Natural killer cell (primary cell): ENCODE data around the gene FHIT. TPM values are rescaled to one million over a fixed set of nuclear protein-coding genes. Genes with fewer than 3 reads are reported as not detected.
A peak's percentile ranks its signal among the peaks of the same experiment; 100 is the strongest.

Experiments used
- ATAC-seq, 3 donors: fragments of 150-1000 bp in 2 of 3; fragments of 200-7000 bp in 1 of 3; cut with Tn5 transposase; 1 replicate in 1 of 3; 2 replicates in 2 of 3; pipeline ENCODE4 v1.10.0; 2021; ENCODE audit warnings: mild to moderate bottlenecking in 2 of 3, moderate library complexity in 2 of 3
- DNase-seq, 2 donors: peaks; one replicate each; pipeline versions ENCODE4 v3.0.0 to v3.0.0-alpha.2; 2013 to 2021; ENCODE audit warnings: mixed read lengths in 1 of 2
- H3K27ac ChIP-seq: one replicate; pipeline ENCODE4 v1.5.1; 2013; ENCODE audit warnings: mild to moderate bottlenecking, low read length
- H3K27me3 ChIP-seq: one replicate; pipeline ENCODE4 v1.6.1; 2013; ENCODE audit warnings: low read length; ENCODE audit not compliant: control insufficient read depth, insufficient read depth
- H3K36me3 ChIP-seq: one replicate; pipeline ENCODE4 v1.6.1; 2013; ENCODE audit warnings: low read length; ENCODE audit not compliant: control insufficient read depth, insufficient read depth
- H3K4me1 ChIP-seq: one replicate; pipeline ENCODE4 v1.6.1; 2013; ENCODE audit warnings: low read length; ENCODE audit not compliant: control insufficient read depth, insufficient read depth
- H3K4me3 ChIP-seq: one replicate; pipeline ENCODE4 v1.5.1; 2013; ENCODE audit warnings: low read length
- H3K9me3 ChIP-seq: one replicate; pipeline ENCODE4 v1.6.1; 2013; ENCODE audit warnings: low read length; ENCODE audit not compliant: control insufficient read depth, insufficient read depth
- H3K27ac Mint-ChIP-seq, 2 donors: one replicate each; pipeline ENCODE4 v1.8.0; 2022; ENCODE audit warnings: mild to moderate bottlenecking in 2 of 2, mixed read lengths in 2 of 2, moderate library complexity in 1 of 2
- H3K27me3 Mint-ChIP-seq, 2 donors: one replicate each; pipeline ENCODE4 v1.8.0; 2022; ENCODE audit warnings: low read depth in 2 of 2, mixed read lengths in 2 of 2
- H3K36me3 Mint-ChIP-seq: one replicate; pipeline ENCODE4 v1.8.0; 2022; ENCODE audit warnings: mixed read lengths
- H3K4me1 Mint-ChIP-seq, 2 donors: one replicate each; pipeline ENCODE4 v1.8.0; 2022; ENCODE audit warnings: mixed read lengths in 2 of 2
- H3K4me3 Mint-ChIP-seq: one replicate; pipeline ENCODE4 v1.8.0; 2022; ENCODE audit warnings: mild to moderate bottlenecking, moderate library complexity, mixed read lengths
- H3K9me3 Mint-ChIP-seq, 2 donors: one replicate each; pipeline ENCODE4 v1.8.0; 2022; ENCODE audit warnings: mixed read lengths in 2 of 2
- WGBS: methylation state at CpG from one replicate; pipeline ENCODE4 v1.1.7; 2013; ENCODE audit warnings: missing lambda C conversion rate; ENCODE audit not compliant: insufficient coverage; 5-methylcytosine and 5-hydroxymethylcytosine counted together
- intact Hi-C: fragments of 100-400 bp; cut with micrococcal nuclease; formaldehyde crosslinking; loops from one replicate; pipeline ENCODE4 v1.14.2; 2022
- total RNA-seq, 4 donors: library from RNA; stranded (reverse); fragments of 120-200 nt in 1 of 4; gene quantifications; one replicate each; pipeline versions ENCODE4 v1.2.3 to v1.2.4, GENCODE V29; 2013 to 2022
- TF ChIP-seq, protein P1 (sequence below): fragments of 200-600 bp; IDR thresholded peaks from one replicate; pipeline ENCODE4 v1.8.0; 2022; ENCODE audit warnings: antibody characterized with exemption

The FHIT gene
- total RNA-seq, 3 donors from 2014 or later (not counting 1 experiment from before 2014, with no cell fraction given): 2.7 to 6.1 (median 3.3) TPM

DNA sequence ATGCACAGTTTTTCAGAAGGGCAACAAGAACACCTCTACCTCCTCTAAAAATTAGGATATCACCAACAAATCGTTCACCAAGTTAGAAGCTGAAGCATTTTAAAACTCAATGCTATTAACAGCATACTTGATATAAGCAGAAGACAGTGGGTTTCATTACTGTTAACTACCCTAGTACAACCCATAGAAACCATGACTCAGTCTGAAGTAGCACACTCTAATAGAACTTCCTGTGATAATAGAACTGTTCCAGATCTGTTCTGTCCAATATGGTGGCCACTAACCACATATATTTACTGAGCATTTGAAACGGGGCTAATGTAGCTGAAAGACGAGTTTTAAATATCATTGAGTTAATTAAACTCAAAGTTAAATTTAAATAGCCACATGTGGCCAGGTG, 1075.6 kb downstream of the FHIT start:
- Mint-ChIP-seq H3K9me3 (no peaks in the 10 kb centered on the region), H3K4me1 (peaks cover 6 to 8% of the 10 kb centered on the region in 2 donors), H3K27ac (no peak overlapping the region), H3K36me3 (no peaks in the 10 kb centered on the region), H3K4me3 (no peak overlapping the region), H3K27me3 (peaks cover 0 to 3% of the 10 kb centered on the region in 2 donors)
- Histone ChIP-seq H3K36me3 (no peaks in the 10 kb centered on the region), H3K9me3 (no peaks in the 10 kb centered on the region), H3K4me1 (no peaks in the 10 kb centered on the region), H3K27ac (no peak overlapping the region), H3K4me3 (no peak overlapping the region), H3K27me3 (no peaks in the 10 kb centered on the region)
- 88% methylated on average over 1 of the region's 3 CpGs for WGBS
- DNase-seq (no peak), ATAC-seq (peak in 2 of 3 donors; percentile 57 to 86)
- TF ChIP-seq, protein P1, sequence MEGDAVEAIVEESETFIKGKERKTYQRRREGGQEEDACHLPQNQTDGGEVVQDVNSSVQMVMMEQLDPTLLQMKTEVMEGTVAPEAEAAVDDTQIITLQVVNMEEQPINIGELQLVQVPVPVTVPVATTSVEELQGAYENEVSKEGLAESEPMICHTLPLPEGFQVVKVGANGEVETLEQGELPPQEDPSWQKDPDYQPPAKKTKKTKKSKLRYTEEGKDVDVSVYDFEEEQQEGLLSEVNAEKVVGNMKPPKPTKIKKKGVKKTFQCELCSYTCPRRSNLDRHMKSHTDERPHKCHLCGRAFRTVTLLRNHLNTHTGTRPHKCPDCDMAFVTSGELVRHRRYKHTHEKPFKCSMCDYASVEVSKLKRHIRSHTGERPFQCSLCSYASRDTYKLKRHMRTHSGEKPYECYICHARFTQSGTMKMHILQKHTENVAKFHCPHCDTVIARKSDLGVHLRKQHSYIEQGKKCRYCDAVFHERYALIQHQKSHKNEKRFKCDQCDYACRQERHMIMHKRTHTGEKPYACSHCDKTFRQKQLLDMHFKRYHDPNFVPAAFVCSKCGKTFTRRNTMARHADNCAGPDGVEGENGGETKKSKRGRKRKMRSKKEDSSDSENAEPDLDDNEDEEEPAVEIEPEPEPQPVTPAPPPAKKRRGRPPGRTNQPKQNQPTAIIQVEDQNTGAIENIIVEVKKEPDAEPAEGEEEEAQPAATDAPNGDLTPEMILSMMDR: no peak
- intact Hi-C loops: no loop called here

DNA sequence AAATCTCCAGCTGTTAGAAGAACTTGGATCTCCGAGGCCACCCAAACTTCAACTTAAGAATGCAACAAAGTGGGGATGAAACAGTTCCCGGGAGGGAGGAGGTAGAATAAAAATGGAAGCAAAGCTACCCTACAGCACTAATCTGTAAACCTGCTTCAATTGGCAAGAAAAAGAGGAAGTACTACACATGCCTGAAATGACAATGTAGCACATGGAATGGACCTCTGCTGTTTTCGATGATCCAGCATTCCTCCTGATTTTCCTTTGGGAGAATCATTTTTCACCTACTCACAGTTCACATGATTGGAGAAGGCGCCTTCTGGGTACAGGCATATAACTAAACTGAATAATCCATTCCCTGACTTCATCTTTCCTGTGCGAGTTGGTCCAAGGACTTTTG, 1081.5 kb downstream of the FHIT start:
- Histone ChIP-seq H3K27me3 (no peaks in the 10 kb centered on the region), H3K36me3 (no peaks in the 10 kb centered on the region), H3K4me1 (no peaks in the 10 kb centered on the region), H3K9me3 (no peaks in the 10 kb centered on the region), H3K27ac (no peak overlapping the region), H3K4me3 (no peak overlapping the region)
- peaks cover 0 to 6% of the 10 kb centered on the region in 2 donors for H3K27me3 Mint-ChIP-seq
- no peaks in the 10 kb centered on the region for H3K36me3 Mint-ChIP-seq
- 95% methylated on average over 3 of the region's 5 CpGs for WGBS
- no peak overlapping the region for H3K4me3 Mint-ChIP-seq
- DNase-seq (no peak), ATAC-seq (no peak)
- no peaks in the 10 kb centered on the region for H3K9me3 Mint-ChIP-seq
- TF ChIP-seq, protein P1: no peak
- intact Hi-C loops: loop anchor here (10.0 kb wide), 1 partner anchor 155 kb away; no protein-coding TSS in a partner anchor
- peaks cover 0 to under 1% of the 10 kb centered on the region in 2 donors for H3K4me1 Mint-ChIP-seq
- no peak overlapping the region for H3K27ac Mint-ChIP-seq

DNA sequence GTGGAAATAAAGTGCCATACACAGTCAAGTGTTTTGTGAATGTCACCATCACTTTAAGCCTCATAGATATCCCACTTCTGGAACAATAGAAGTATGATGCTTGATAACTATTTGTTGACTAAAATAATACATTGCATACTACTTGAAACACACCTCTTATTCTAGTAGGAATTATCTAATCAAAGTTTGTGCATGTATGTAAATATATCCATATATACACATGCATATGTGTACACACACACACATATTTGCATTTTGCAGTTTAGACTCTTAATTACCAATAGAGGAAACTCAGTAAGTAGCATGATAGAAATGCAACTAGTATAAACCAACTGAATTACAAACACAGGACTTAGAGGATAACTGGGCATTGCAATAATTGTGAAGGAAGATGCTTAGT, 1084.1 kb downstream of the FHIT start:
- no peaks in the 10 kb centered on the region for H3K9me3 Mint-ChIP-seq
- H3K27ac Mint-ChIP-seq: no peak overlapping the region
- no peak for DNase-seq
- H3K4me1 Mint-ChIP-seq: peaks cover 9 to 15% of the 10 kb centered on the region in 2 donors
- peaks cover 0 to 3% of the 10 kb centered on the region in 2 donors for H3K27me3 Mint-ChIP-seq
- intact Hi-C loops: loop anchor here (10.0 kb wide), 1 partner anchor 152 kb away; no protein-coding TSS in a partner anchor
- ATAC-seq: no peak
- H3K9me3 ChIP-seq: no peaks in the 10 kb centered on the region
- H3K4me1 ChIP-seq: no peaks in the 10 kb centered on the region
- no peaks in the 10 kb centered on the region for H3K36me3 Mint-ChIP-seq
- no peak overlapping the region for H3K4me3 Mint-ChIP-seq
- H3K36me3 ChIP-seq: no peaks in the 10 kb centered on the region
- H3K4me3 ChIP-seq: no peak overlapping the region
- no peak overlapping the region for H3K27ac ChIP-seq
- H3K27me3 ChIP-seq: no peaks in the 10 kb centered on the region
- TF ChIP-seq, protein P1: no peak
